ENCODE results near the gene CHCHD3.
"Not testable (repeated sequence)": the region's sequence is repeated elsewhere in the genome, so short reads cannot be mapped to it uniquely, and the experiment has no call there.

The CHCHD3 gene

DNA sequence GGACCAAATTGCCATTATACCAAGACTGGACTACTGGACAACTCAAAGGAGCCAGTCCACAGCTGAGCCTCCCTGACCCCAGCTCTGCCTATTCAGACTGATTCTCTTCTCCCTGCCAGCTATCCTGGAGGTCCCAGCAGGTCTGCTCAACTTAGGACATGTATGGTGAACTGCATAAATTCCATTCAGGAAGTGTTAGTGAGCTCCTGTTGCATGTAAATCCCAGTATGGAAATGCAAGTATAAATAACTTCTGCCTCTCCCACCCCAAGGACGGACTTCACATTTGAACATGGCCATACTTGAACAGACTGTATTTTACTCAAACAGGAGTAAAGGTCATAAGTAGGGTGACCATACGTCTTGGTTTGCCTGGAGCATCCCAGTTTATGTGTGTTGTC is 128.4 kb downstream of the CHCHD3 start:
- DNase-seq (ENCODE audit: low read depth, low spot score) = no peak

- no peak for DNase-seq (ENCODE audit: low read depth, low spot score)
These were observed 131.2 kb downstream of the CHCHD3 start for GRCh38 chr7:132950725-132951124.

- DNase-seq (ENCODE audit: low read depth, low spot score) = no peak
These were observed 134.9 kb downstream of the CHCHD3 start for GRCh38 chr7:132947011-132947410.

DNA sequence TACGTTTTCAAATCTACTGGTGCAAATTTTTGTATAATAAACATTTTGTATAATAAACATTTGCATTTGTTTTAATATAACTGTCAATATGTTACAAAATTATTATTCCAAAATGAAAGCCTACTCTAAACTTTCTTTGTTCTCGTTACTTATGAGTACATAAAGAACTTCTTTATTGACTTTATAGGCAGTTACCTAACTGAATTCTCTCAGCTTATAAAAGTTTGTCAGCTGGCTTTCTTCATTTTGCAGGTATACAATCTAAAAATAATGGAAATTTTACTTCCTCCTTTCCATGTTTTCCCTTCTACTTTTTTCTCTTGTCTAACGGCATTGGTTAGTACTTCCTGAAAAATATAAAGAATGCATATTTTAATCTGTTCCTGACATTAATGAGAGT is 137.1 kb downstream of the CHCHD3 start:
- DNase-seq (ENCODE audit: low read depth, low spot score) = no peak

- no peak for DNase-seq (ENCODE audit: low read depth, low spot score)
These were observed 138.2 kb downstream of the CHCHD3 start for GRCh38 chr7:132943645-132944044.

DNA sequence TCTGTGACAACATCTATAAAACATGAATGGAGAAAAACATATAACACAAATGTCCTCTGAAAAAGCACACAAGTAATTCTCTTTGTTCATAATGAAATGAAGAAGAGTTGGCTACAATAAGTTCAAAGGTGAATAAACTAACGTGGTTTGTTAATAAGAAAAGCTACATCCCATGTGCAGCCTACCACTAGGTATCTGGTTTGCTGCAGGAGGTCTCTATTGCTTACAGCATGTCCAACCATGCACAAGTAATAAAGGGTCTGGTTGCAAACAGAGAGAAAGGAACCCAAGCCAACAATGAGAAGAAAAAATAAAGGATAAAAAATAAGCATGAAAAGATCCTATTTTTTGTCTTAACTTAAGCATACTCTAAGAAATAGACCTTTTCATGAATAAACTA is 139.2 kb downstream of the CHCHD3 start:
- DNase-seq (ENCODE audit: low read depth, low spot score) = no peak

DNA sequence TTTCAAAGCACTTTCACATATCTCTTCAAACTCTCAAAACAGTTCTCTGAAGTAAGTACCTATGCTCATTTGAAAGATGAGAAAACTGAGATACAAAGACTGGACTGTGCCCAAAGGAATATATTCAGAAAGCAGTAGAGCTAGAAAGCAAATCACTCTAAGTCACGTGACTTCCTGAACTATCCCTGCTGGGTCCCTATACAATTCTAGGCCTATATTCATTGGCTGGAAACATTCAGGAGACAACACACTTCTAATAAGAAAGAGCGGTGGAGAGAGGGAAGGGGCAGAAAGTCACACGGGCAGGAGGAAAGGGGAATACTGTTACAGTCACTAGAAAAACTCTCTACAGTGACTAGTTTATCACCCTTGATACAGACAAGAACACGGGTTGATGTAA is 140.0 kb downstream of the CHCHD3 start:
- no peak for DNase-seq (ENCODE audit: low read depth, low spot score)

DNA sequence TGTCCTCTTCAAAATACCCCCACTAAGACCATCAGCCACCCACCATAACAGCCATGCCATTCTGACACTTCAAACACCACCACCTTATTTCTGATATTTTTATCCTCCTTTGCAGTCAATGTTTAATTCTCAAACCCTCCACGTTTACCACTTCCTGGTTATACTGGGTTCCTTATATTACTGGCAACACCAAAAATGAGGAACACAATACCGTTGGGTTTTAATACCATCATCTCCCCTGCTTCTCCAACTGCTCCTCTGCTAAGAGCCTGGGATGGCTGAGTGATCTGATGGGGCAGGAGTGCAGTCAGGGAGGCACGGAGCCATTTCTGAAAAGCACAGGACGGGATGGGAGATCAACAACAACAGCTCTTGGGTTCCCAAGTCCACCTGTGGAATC is 140.5 kb downstream of the CHCHD3 start:
- no peak for DNase-seq (ENCODE audit: low read depth, low spot score)

DNA sequence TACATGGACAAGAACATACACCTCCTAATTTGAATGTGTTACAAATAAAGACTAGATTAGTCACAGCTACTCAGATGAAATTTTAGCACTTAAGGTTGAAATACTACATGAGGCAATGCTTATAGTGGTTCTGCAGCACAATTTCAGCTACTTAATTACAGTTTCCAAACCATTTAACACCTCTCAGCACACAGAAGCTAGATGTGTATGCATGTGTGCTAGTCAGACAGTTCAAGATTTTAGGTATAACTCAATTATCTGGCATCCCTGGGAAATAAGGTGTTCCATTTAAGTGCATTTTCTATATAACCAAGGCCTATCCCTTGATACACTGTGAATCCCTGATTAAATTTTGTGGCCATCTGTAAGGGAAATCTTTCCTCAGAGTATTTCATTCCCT is 141.8 kb downstream of the CHCHD3 start:
- no peak for DNase-seq (ENCODE audit: low read depth, low spot score)

DNA sequence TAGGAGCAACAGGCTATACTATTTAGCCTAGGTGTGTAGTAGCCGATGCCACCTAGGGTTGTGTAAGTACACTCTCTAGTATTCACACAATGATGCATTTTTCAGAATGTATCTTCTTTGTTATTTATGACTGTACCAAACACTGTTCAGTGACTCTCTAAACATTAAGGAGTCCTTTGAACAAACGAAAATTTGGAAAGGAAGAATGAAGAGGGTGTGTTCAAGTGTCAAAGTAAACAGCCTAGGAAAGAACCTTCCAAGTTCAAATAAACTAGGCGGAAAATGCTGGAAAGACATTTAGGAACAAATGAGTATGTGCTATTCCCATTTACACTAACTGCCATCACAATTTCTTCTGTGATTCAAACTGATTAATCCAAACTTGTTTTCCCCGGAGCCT is 142.4 kb downstream of the CHCHD3 start:
- DNase-seq (ENCODE audit: low read depth, low spot score) = no peak

GRCh38 chr7:132937286-132937685 is 144.6 kb downstream of the CHCHD3 start:
- no peak for DNase-seq (ENCODE audit: low read depth, low spot score)

GRCh38 chr7:132935608-132936007 is 146.3 kb downstream of the CHCHD3 start:
- DNase-seq (ENCODE audit: low read depth, low spot score) = no peak

- DNase-seq (ENCODE audit: low read depth, low spot score) = no peak
These were observed 147.9 kb downstream of the CHCHD3 start for GRCh38 chr7:132934017-132934416.

- DNase-seq (ENCODE audit: low read depth, low spot score) = no peak
These were observed 148.8 kb downstream of the CHCHD3 start for GRCh38 chr7:132933072-132933458.

DNA sequence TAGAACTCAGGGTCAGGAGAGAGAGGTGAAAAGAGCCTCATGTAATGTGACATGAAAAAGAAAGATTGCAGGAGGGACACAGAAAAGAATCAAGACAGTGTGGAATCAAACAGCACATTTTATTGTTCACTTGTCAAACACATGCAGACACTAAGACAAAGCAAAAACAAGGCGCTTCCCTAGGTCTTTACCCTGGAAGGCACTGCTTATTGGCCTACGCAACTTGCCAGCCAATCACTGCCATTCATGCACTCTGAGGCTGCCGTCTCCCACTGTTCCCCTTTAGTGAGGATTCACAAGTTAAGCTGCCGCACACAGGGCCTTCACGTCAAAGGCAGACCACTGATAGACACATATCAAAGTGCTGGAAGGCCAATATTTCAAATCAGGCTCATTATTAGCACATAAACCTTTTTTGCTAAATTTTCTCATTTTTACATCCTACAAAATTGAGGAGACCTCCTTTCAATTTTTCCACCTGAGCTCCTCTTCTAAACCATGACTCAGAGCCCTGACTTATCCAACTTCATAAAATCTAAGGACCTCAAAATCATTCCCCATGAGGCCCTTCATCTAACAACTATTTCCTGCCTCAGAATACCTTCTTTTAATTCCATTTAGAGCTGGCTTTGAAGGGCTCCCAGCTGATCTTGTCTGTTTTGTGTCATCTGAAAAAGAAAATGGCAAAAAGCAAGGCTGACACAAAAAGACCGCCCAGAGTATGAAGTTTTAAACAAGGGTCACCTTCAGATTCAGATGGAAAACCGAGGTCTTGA is 149.4 kb downstream of the CHCHD3 start:
- DNase-seq (ENCODE audit: low read depth, low spot score) = peak; percentile 7

DNA sequence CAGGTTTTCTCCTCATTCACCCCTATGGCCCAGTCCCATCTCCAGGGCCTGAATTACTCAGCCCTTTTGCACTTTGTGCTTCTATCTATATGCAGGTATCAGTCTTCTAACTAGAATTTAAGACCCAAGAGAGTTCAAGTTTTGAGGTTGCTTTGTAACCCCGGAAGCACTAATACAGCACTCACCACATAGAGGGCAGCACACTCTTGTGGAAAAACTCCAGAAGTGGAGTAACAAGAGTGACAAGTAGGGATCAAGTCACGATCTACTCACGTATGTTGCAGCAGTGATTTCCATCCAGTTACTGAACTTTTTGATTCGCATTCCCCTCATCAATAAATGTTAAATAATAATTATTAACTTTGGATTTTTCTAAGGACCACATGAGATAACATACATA is 151.0 kb downstream of the CHCHD3 start:
- DNase-seq (ENCODE audit: low read depth, low spot score) = peak; percentile 3

- DNase-seq (ENCODE audit: low read depth, low spot score) = not testable (repeated sequence)
These were observed 151.9 kb downstream of the CHCHD3 start for GRCh38 chr7:132929944-132930343.

DNA sequence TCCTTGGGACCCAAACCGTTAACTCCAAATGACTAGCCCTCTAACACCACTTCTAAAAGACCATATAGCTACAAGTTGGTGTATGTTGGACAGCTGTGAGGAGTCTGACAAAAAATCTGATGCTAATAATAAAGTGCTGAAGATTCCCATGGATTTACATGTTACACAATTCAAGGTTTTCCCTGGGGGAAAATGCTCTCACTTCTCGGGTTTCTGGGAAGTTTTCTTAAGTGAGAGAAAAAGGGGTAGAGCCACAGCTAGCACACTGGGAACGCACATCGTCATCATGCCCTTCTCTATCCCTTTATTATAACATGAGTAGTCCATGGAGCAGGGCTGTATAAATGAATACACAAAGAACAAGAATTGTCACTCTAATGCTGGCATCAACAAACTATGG is 162.1 kb downstream of the CHCHD3 start:
- no peak for DNase-seq (ENCODE audit: low read depth, low spot score)

- no peak for DNase-seq (ENCODE audit: low read depth, low spot score)
These were observed 166.2 kb downstream of the CHCHD3 start for GRCh38 chr7:132915647-132916046.

GRCh38 chr7:132910657-132911056 is 171.2 kb downstream of the CHCHD3 start:
- DNase-seq (ENCODE audit: low read depth, low spot score) = no peak

DNA sequence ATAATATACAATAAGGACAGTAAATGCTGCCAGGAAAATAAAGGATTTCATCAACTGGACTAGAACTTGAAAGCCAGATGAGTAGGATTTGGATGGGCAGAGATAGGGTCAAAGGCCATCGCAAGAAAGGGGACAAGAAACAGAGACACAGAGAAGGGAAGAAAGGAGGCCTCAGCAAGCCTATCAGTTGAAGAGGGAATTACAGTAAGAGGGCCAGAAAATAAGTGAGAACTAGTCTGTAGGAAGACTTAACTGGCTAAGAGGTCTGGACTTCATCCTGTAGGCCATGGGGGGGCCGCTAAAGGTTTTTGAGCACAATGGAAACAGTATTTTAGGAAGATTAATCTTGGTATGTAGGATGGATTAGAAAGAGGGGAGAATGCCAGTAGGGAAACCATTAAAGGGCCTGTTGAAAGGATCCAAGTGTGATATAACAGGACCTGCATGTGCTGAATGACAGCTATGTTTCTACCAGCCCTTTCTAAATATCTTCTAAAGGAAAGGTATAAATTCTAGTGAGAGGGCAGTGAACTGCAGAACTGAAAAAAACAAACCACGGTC is 174.4 kb downstream of the CHCHD3 start:
- DNase-seq (ENCODE audit: low read depth, low spot score) = no peak

- DNase-seq (ENCODE audit: low read depth, low spot score) = no peak
These were observed 175.6 kb downstream of the CHCHD3 start for GRCh38 chr7:132906193-132906835.

- not testable (repeated sequence) for DNase-seq (ENCODE audit: low read depth, low spot score)
These were observed 176.8 kb downstream of the CHCHD3 start for GRCh38 chr7:132905136-132905535.

All from iPS DF 19.7 (cell line).